Prostate gland (tissue), 2 donors: ENCODE results near the gene IMPA2. TPM values are rescaled to one million over a fixed set of nuclear protein-coding genes. Genes with fewer than 3 reads are reported as not detected.

Experiments used
- DNase-seq: peaks from one replicate; pipeline ENCODE4 v3.0.0-alpha.2; 2019; ENCODE audit warnings: low spot score
- H3K27ac ChIP-seq, 2 donors: fragments of 200-600 bp; sonication (generic); 2 replicates each; pipeline ENCODE4 v1.5.1; 2017 to 2019
- H3K27me3 ChIP-seq: fragments of 200-600 bp; sonication (generic); replicated peaks from 2 replicates; pipeline ENCODE4 v1.5.1; 2019; ENCODE audit not compliant: insufficient read depth
- H3K36me3 ChIP-seq, 2 donors: fragments of 200-600 bp; sonication (generic); 1 replicate in 1 of 2; 2 replicates in 1 of 2; pipeline versions ENCODE4 v1.5.1 to v1.8.1; 2017 to 2019
- H3K4me1 ChIP-seq: fragments of 200-600 bp; sonication (generic); replicated peaks from 2 replicates; pipeline ENCODE4 v1.5.1; 2019
- H3K4me3 ChIP-seq, 2 donors: fragments of 200-600 bp; sonication (generic); 2 replicates each; pipeline ENCODE4 v1.5.1; 2017 to 2019
- H3K9me3 ChIP-seq: fragments of 200-600 bp; sonication (generic); 2 replicates; pipeline ENCODE4 v1.5.1; 2017
- POLR2A ChIP-seq: fragments of 450-650 bp; IDR thresholded peaks from one replicate; pipeline ENCODE4 v1.6.1; 2016; ENCODE audit warnings: antibody characterized with exemption, mild to moderate bottlenecking
- POLR2AphosphoS5 ChIP-seq: sonication (generic); formaldehyde crosslinking; IDR thresholded peaks from one replicate; pipeline ENCODE4 v1.6.1; 2017; ENCODE audit warnings: antibody characterized with exemption
- WGBS: methylation state at CpG from one replicate; pipeline ENCODE4 v1.1.5; 2018; 5-methylcytosine and 5-hydroxymethylcytosine counted together
- intact Hi-C: fragments of 100-400 bp; cut with DNase I; formaldehyde crosslinking; loops from one replicate; pipeline ENCODE4 v1.14.2; 2022
- total RNA-seq, 2 donors: library from RNA; depleted of rRNA; stranded (reverse); fragments of >200 nt; gene quantifications; one replicate each; pipeline ENCODE4 v1.1.0, GENCODE V29; 2016
- TF ChIP-seq, protein P1 (sequence below), 4 experiments: fragments of 200-600 bp in 2 of 4; fragments of 450-650 bp in 2 of 4; sonication (generic) in 2 of 4; IDR thresholded peaks; 1 replicate in 3 of 4; 2 replicates in 1 of 4; pipeline ENCODE4 v1.5.1; 2016 to 2019; ENCODE audit warnings: antibody characterized with exemption in 4 of 4, mild to moderate bottlenecking in 2 of 4, moderate library complexity in 2 of 4

The IMPA2 gene
- total RNA-seq, 2 donors from 2014 or later = 16.6 to 17.9 TPM

DNA sequence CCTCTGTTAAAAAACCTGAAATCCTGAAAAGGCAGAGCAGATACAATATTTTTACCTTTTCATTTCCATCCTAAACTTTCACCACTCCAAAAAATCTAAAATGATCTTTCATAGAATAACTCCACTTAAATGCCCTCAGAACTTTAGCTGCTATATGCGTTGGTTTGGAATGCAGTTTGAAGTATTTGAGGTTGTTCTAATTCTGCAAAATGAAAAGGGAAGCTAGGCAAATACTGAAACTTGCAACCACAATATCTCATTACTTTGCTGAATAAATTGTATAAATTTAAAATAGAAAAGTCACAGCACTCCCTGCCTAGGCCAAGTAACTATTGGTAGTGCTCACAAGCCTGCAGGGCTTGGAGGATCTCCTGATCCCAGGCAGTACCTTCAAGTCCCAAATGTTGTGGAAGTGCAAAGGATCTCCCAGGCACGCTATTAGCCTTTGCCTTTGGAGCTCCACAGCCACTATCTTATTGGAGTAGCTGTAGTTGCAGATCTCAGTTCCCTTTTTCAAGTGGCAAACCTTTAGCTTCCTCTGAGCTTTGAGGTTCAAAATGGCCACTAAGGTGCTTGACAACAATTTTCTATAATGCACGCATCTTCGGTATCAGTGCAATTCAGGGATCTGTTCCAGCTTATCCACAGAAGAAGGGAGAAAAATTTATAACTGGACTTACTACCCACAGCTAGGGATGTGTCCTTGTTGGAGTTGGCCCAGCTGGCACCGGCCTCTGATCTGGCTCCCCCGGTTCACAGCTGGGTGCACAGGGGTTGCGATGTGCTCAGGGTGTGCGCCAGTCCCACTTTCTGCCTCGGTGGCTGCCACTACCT is 68.9 kb downstream of the IMPA2 start:
- TF ChIP-seq POLR2AphosphoS5 (no peak), POLR2A (no peak)
- TF ChIP-seq, protein P1, sequence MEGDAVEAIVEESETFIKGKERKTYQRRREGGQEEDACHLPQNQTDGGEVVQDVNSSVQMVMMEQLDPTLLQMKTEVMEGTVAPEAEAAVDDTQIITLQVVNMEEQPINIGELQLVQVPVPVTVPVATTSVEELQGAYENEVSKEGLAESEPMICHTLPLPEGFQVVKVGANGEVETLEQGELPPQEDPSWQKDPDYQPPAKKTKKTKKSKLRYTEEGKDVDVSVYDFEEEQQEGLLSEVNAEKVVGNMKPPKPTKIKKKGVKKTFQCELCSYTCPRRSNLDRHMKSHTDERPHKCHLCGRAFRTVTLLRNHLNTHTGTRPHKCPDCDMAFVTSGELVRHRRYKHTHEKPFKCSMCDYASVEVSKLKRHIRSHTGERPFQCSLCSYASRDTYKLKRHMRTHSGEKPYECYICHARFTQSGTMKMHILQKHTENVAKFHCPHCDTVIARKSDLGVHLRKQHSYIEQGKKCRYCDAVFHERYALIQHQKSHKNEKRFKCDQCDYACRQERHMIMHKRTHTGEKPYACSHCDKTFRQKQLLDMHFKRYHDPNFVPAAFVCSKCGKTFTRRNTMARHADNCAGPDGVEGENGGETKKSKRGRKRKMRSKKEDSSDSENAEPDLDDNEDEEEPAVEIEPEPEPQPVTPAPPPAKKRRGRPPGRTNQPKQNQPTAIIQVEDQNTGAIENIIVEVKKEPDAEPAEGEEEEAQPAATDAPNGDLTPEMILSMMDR (IDR thresholded peaks at IDR 0.05) = no peak
- no peaks in the 10 kb centered on the region for H3K27me3 ChIP-seq

DNA sequence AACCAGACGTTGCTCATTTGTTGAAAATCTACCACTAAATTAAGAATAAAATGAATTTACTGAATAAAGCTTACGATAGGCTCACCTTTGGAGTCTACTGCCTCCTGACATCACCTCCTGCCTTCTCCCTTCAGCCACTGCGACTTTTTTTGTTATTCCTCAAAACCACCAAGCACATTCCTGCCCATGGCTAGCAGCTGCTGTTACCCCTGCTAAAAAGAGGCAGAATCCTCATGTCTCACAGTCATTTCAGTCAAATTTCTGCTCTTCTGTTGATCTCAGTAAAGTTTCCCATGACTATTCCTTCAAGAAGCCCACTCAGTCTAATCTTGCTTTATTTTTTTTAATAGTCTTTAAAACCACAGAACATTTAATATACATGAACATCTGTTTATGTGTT is 71.6 kb downstream of the IMPA2 start:
- intact Hi-C loops = no loop called here
- H3K36me3 ChIP-seq = no peaks in the 10 kb centered on the region
- H3K27me3 ChIP-seq = no peaks in the 10 kb centered on the region
- H3K4me1 ChIP-seq = no peaks in the 10 kb centered on the region
- no peak overlapping the region for H3K4me3 ChIP-seq
- TF ChIP-seq POLR2AphosphoS5 (no peak), POLR2A (no peak)
- TF ChIP-seq, protein P1 (IDR thresholded peaks at IDR 0.05) = no peak
- H3K27ac ChIP-seq = no peak overlapping the region
- 72% methylated on average over 3 of the region's 3 CpGs for WGBS
- no peak for DNase-seq
- H3K9me3 ChIP-seq = no peaks in the 10 kb centered on the region

More for the DNA sequence above, 68.9 kb downstream of the IMPA2 start:
- H3K9me3 ChIP-seq = no peaks in the 10 kb centered on the region
- no peaks in the 10 kb centered on the region for H3K4me1 ChIP-seq
- H3K27ac ChIP-seq = no peak overlapping the region
- 60% methylated on average over 9 of the region's 9 CpGs for WGBS
- intact Hi-C loops = no loop called here
- H3K36me3 ChIP-seq = no peaks in the 10 kb centered on the region
- DNase-seq = no peak
- no peak overlapping the region for H3K4me3 ChIP-seq

DNA sequence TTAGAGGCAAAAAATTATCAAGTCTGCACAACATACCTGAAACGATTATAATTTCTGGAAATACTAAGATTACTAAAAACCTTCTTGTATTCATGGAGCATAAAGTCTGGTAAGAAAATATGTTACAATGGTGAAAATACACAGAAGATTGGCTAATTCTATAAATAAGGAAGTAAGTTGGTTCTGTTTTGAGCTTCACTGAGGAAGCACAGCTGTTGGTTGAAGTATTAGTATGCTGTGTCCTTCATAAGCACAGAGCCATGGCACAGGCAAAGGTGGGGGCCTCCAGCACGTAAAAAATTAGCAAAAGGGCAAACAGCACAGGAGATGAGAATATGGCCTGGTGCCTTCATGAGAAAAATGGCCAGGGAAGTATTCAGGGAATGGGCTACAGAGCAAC is 72.0 kb downstream of the IMPA2 start:
- Histone ChIP-seq H3K4me3 (no peak overlapping the region), H3K27me3 (no peaks in the 10 kb centered on the region), H3K4me1 (no peaks in the 10 kb centered on the region), H3K27ac (no peak overlapping the region), H3K36me3 (no peaks in the 10 kb centered on the region), H3K9me3 (no peaks in the 10 kb centered on the region)
- no peak for DNase-seq
- TF ChIP-seq POLR2AphosphoS5 = no peak
- TF ChIP-seq, protein P1 (IDR thresholded peaks at IDR 0.05) = no peak
- TF ChIP-seq POLR2A = no peak
- intact Hi-C loops = no loop called here
- WGBS = 49% methylated on average over 2 of the region's 2 CpGs

DNA sequence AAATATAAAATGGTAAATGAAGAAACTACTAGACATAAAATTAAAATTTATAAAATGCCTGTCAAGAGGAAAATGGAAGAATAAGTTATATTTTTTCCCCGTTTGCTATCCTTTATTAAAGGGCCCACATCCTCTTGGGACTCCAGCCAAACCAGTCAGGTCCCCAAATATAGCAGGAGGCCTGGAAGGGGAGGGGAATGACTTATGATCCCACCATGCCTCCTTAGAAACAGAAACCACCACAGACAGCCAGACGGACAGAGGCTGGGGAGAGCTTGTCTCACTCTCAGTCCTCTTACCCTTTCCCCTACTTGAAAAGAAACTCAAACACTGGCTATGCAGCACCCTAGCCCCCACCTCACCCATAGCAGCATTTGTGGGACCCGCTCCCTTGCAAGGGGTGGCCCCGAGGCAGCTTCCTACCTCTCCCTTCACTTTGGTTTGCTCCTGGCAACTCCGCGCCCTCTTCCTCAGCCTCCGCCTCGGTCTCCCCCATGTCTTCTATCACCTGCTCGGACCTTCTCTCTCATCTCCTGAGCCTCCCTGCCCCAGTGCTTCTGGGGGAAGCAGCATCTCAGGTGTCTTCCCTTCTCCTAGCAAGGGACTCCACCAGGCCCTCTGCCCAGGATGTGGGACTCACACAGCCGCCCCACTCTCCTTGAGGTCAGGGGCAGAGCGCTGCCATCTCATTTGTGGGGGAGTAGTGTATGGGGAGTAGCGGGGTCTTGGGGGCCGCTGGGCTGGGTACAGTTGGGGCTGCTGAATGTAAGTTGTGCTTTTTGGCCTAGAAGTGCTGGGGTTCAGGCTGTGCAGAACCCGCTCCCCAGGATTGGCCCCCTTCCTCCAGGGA is 75.0 kb downstream of the IMPA2 start:
- Histone ChIP-seq H3K27me3 (no peaks in the 10 kb centered on the region), H3K9me3 (no peaks in the 10 kb centered on the region), H3K4me3 (no peak overlapping the region), H3K4me1 (no peaks in the 10 kb centered on the region), H3K36me3 (no peaks in the 10 kb centered on the region), H3K27ac (no peak overlapping the region)
- TF ChIP-seq POLR2AphosphoS5 (no peak), POLR2A (no peak)
- TF ChIP-seq, protein P1 (IDR thresholded peaks at IDR 0.05) = no peak
- intact Hi-C loops = no loop called here
- DNase-seq = no peak
- WGBS = 89% methylated on average over 13 of the region's 14 CpGs
